ENCODE data around the gene FNDC5. TPM values are rescaled to one million over a fixed set of nuclear protein-coding genes. Genes with fewer than 3 reads are reported as not detected.

FNDC5 gene
- total and polyA plus RNA-seq, 9 of the 15 experiments (the other 6 are each of a cell fraction or from before 2014, with no cell fraction given) = 0.06 to 2.1 (median 0.22) TPM

DNA sequence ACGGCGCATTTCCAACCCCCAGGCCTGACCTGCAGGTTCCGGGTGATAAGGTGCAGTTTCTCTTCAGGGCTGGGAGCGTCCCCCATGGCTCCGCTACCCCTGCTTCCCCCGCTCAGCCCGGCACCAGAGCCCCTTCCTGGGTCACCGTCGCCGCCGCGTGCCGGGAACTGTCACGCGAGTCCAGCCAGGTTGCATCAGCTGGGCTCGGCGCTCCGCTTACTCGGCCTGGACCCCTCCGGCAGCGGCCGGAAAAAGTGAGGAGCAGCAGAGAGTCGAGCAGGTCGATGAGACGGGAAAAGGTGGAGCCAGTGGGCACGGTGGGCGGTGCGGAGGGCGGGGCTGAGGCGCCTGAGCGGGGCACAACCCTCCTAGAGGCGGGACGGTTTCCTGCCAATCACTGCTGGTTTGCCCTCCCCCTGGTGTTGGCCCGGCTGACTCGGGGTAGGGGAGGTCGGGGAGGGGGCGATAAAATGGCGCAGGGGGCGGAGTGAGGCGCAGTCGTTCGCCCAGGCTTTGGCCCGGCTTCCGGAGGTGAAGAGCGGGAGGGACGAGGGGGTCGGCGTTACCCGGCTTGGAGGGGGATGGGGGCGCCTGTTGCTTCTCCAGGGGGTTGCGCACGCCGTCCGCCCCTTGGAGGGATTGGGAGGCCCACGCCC, 53.4 kb downstream of the FNDC5 start, which contains the start of the genes S100PBP and YARS1 (continued):
- no peak; the same call in 1 of the 2 replicates for TF ChIP-seq JUNB (CRISPR knock-in tag; conservative IDR thresholded peaks at IDR 0.05)
- TF ChIP-seq TGIF2 (CRISPR knock-in tag; IDR thresholded peaks at IDR 0.05) = peak; percentile 100
- TF ChIP-seq KDM5B (IDR thresholded peaks at IDR 0.05; ENCODE audit: insufficient replicate concordance, low read depth, low read length) = peak; percentile 58
- peak; percentile 100 for TF ChIP-seq MXI1 (IDR thresholded peaks at IDR 0.05; ENCODE audit: low read depth, low read length)
- TF ChIP-seq, protein P1, sequence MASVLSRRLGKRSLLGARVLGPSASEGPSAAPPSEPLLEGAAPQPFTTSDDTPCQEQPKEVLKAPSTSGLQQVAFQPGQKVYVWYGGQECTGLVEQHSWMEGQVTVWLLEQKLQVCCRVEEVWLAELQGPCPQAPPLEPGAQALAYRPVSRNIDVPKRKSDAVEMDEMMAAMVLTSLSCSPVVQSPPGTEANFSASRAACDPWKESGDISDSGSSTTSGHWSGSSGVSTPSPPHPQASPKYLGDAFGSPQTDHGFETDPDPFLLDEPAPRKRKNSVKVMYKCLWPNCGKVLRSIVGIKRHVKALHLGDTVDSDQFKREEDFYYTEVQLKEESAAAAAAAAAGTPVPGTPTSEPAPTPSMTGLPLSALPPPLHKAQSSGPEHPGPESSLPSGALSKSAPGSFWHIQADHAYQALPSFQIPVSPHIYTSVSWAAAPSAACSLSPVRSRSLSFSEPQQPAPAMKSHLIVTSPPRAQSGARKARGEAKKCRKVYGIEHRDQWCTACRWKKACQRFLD (CRISPR knock-in tag; IDR thresholded peaks at IDR 0.05) = no peak
- peak; percentile 93 for TF ChIP-seq TAF1 (IDR thresholded peaks at IDR 0.05; ENCODE audit: control insufficient read depth, extremely low read depth, insufficient read depth, low read length, severe bottlenecking)
- peak; percentile 90 for TF ChIP-seq ELF2 (CRISPR knock-in tag; IDR thresholded peaks at IDR 0.05)
- TF ChIP-seq, protein P2, sequence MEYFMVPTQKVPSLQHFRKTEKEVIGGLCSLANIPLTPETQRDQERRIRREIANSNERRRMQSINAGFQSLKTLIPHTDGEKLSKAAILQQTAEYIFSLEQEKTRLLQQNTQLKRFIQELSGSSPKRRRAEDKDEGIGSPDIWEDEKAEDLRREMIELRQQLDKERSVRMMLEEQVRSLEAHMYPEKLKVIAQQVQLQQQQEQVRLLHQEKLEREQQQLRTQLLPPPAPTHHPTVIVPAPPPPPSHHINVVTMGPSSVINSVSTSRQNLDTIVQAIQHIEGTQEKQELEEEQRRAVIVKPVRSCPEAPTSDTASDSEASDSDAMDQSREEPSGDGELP (CRISPR knock-in tag; IDR thresholded peaks at IDR 0.05; ENCODE audit: borderline replicate concordance) = peak; percentile 100
- no peak for TF ChIP-seq XRCC3 (IDR thresholded peaks at IDR 0.05)
- TF ChIP-seq, protein P3, sequence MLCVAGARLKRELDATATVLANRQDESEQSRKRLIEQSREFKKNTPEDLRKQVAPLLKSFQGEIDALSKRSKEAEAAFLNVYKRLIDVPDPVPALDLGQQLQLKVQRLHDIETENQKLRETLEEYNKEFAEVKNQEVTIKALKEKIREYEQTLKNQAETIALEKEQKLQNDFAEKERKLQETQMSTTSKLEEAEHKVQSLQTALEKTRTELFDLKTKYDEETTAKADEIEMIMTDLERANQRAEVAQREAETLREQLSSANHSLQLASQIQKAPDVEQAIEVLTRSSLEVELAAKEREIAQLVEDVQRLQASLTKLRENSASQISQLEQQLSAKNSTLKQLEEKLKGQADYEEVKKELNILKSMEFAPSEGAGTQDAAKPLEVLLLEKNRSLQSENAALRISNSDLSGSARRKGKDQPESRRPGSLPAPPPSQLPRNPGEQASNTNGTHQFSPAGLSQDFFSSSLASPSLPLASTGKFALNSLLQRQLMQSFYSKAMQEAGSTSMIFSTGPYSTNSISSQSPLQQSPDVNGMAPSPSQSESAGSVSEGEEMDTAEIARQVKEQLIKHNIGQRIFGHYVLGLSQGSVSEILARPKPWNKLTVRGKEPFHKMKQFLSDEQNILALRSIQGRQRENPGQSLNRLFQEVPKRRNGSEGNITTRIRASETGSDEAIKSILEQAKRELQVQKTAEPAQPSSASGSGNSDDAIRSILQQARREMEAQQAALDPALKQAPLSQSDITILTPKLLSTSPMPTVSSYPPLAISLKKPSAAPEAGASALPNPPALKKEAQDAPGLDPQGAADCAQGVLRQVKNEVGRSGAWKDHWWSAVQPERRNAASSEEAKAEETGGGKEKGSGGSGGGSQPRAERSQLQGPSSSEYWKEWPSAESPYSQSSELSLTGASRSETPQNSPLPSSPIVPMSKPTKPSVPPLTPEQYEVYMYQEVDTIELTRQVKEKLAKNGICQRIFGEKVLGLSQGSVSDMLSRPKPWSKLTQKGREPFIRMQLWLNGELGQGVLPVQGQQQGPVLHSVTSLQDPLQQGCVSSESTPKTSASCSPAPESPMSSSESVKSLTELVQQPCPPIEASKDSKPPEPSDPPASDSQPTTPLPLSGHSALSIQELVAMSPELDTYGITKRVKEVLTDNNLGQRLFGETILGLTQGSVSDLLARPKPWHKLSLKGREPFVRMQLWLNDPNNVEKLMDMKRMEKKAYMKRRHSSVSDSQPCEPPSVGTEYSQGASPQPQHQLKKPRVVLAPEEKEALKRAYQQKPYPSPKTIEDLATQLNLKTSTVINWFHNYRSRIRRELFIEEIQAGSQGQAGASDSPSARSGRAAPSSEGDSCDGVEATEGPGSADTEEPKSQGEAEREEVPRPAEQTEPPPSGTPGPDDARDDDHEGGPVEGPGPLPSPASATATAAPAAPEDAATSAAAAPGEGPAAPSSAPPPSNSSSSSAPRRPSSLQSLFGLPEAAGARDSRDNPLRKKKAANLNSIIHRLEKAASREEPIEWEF (CRISPR knock-in tag; IDR thresholded peaks at IDR 0.05) = no peak
- TF ChIP-seq, protein P4, sequence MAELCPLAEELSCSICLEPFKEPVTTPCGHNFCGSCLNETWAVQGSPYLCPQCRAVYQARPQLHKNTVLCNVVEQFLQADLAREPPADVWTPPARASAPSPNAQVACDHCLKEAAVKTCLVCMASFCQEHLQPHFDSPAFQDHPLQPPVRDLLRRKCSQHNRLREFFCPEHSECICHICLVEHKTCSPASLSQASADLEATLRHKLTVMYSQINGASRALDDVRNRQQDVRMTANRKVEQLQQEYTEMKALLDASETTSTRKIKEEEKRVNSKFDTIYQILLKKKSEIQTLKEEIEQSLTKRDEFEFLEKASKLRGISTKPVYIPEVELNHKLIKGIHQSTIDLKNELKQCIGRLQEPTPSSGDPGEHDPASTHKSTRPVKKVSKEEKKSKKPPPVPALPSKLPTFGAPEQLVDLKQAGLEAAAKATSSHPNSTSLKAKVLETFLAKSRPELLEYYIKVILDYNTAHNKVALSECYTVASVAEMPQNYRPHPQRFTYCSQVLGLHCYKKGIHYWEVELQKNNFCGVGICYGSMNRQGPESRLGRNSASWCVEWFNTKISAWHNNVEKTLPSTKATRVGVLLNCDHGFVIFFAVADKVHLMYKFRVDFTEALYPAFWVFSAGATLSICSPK (IDR thresholded peaks at IDR 0.05; ENCODE audit: borderline replicate concordance) = no peak
- peak; percentile 75; the same call in 1 of the 2 replicates for TF ChIP-seq HDGF (IDR thresholded peaks at IDR 0.05)
- TF ChIP-seq, protein P5, sequence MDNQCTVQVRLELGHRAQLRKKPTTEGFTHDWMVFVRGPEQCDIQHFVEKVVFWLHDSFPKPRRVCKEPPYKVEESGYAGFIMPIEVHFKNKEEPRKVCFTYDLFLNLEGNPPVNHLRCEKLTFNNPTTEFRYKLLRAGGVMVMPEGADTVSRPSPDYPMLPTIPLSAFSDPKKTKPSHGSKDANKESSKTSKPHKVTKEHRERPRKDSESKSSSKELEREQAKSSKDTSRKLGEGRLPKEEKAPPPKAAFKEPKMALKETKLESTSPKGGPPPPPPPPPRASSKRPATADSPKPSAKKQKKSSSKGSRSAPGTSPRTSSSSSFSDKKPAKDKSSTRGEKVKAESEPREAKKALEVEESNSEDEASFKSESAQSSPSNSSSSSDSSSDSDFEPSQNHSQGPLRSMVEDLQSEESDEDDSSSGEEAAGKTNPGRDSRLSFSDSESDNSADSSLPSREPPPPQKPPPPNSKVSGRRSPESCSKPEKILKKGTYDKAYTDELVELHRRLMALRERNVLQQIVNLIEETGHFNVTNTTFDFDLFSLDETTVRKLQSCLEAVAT (IDR thresholded peaks at IDR 0.05) = peak; percentile 65 to 100; a peak in 3 of 4 replicates
- TF ChIP-seq ZNF253 (CRISPR knock-in tag; conservative IDR thresholded peaks at IDR 0.05) = no peak

All from K562 (cell line).